Cardiac fibroblast (primary cell): ENCODE results near the gene PRSS21.

Experiments
- DNase-seq, 2 donors: peaks; one replicate each; pipeline versions ENCODE4 v3.0.0 to v3.0.0-alpha.2; 2010; ENCODE audit warnings: low read depth in 2 of 2
- H3K4me3 ChIP-seq, 2 donors: replicated peaks in 1 of 2; 1 replicate in 1 of 2; 2 replicates in 1 of 2; pipeline ENCODE4 v1.5.1; 2011; ENCODE audit warnings: low read depth in 2 of 2, low read length in 2 of 2, mild to moderate bottlenecking in 2 of 2, moderate library complexity in 1 of 2
- TF ChIP-seq, protein P1 (sequence below): IDR thresholded peaks from one replicate; pipeline ENCODE4 v1.5.1; 2011; ENCODE audit warnings: low read depth, mild to moderate bottlenecking, low read length, inconsistent platforms

Gene PRSS21

DNA sequence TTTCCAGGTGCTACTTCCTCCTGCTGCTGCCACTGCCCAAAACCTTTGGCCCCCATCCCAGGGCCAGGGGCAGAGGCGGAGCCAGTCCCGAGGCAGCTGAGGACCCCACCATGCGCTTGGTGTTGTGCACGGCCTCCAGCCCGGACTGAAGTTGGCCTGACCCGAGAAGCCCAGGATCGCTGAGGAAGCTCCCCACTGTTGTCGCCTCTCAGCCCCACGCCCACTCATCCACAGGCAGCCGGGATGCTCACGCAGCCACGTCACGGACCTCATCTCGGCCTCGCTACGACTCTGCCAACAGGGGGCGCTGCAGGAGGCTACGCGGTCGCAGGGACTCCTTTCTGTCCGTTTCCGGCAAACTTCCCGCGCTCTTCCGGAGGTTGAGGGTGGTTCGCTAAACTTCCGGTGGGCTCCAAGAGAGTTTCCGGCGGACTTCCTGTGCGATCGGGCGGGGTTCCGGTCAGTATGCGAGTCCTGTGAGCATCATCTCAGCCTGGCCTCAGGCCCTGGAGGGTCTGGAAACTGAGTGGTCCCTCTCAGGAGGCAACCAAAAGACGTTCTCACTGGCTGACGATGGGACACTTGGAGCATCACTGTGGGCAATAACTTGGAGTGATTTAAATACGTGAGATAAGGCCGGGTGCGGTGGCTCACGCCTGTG is 25.4 kb downstream of the PRSS21 start:
- TF ChIP-seq, protein P1, sequence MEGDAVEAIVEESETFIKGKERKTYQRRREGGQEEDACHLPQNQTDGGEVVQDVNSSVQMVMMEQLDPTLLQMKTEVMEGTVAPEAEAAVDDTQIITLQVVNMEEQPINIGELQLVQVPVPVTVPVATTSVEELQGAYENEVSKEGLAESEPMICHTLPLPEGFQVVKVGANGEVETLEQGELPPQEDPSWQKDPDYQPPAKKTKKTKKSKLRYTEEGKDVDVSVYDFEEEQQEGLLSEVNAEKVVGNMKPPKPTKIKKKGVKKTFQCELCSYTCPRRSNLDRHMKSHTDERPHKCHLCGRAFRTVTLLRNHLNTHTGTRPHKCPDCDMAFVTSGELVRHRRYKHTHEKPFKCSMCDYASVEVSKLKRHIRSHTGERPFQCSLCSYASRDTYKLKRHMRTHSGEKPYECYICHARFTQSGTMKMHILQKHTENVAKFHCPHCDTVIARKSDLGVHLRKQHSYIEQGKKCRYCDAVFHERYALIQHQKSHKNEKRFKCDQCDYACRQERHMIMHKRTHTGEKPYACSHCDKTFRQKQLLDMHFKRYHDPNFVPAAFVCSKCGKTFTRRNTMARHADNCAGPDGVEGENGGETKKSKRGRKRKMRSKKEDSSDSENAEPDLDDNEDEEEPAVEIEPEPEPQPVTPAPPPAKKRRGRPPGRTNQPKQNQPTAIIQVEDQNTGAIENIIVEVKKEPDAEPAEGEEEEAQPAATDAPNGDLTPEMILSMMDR: peak; percentile 50
- DNase-seq: peak; percentile 42 to 47
- H3K4me3 ChIP-seq: peak overlapping the region in 1 of 2 donors; percentile 14

DNA sequence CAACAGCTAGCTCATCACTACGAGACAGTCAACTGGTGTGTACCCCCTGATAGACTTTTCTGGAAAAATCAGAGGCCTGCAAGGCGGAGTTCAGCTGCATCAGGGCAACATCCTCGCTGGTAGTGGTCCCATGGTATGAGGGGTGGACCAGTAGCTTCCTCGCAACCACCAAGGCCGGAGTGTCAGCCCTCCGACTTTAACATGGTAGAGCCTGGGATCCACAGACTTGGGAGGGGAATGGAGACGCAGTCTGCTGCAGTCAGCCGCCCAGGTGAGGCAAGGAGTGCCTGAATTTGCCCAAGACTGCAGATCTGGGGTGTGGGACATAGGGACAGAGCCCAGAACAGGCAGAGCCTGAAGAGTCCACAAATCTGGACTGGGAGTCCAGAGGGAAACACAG is 26.5 kb downstream of the PRSS21 start:
- H3K4me3 ChIP-seq: no peak overlapping the region
- TF ChIP-seq, protein P1: no peak
- no peak for DNase-seq

DNA sequence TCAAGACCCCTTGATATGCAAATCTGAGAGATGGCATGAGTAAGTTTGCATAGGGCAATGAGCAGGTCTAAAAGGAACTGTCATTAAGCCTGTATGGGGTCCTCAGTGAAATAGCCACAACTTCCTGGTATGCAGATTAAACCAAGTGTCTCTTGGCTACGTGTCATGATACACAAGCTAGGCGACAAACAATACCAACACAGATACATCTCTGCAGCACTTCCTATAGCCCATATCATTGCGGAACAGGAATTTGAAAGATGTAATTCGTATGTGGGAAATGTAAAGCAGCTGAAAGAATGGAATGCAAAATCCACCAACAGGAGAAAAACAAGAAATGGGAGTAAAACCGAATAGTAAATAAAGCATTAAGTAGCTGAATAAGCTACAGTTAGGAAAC is 28.1 kb downstream of the PRSS21 start:
- no peak for DNase-seq
- H3K4me3 ChIP-seq: no peak overlapping the region
- TF ChIP-seq, protein P1: no peak

DNA sequence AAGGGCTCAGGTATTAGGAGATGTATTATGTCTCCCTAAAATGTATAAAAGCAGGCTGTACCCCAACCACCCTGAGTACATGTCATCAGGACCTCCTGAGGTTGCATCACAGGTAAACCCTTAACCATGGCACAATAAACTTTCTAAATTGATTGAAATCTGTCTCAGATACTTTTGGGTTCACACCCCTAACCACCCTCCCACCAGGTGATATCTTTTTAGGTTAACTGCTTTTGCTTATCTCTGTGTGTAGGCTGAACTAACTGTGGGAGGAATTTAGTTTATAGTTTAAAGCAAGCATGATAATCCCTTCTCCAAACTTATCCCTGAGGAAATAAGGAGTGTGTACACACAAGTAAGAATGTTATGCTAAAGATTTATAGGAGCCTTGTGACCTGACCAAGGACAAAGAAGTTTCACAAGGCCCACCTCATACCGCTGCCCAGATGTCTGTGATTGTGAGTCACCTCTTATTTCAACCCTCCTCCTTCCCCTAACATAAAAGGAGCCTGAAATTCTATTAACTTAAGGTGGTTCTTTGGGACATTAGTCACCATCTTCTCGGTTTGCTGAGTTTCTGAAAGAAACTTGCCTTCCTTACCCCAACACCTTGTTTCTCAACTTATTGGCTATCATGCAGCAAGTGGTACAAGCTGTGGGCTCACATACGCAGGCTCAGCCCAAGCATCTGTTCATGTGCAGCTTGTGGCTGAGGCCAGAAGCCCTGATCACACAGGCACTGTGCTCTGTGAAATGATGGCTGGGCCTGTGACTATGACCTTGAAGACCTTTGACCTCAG is 29.7 kb downstream of the PRSS21 start:
- peak; percentile 17 to 77 for DNase-seq
- H3K4me3 ChIP-seq: no peak overlapping the region
- TF ChIP-seq, protein P1: no peak

DNA sequence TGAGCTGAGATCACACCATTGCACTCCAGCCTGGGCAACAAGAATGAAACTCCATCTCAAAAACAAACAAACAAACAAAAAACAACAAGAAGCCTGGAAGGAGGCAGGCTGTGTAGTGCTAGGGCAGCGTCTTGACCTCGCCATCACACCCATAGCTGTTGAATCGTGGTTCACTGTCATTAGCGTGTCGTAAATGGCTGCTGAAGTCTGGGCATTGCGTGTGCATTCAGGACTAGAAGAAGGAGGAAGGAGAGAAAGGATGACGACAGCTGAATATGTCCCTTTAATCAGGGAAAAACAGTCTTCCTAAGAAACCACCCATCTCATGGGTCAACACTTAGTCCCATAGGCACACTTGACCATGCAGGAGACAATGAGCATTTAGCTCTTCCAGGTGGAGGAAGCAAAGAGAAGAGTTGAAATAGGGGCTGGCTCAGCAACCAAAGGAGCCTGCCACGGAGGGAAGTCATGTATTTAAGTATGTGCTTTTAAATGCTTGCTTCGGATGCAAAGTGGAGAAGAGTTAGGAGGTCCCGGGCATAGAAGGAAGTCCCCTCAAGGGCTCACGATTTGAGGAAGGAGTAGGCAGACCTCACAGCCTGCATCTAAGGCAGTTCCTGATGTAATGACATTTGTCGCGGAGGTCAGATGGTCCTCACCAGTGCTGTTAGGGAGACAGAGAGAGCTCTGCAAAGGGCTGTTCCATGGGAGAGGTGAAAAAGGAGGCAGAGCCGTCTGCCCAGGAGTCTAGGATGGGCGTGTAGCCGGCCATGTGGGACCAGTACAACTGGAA is 32.1 kb downstream of the PRSS21 start:
- DNase-seq: no peak
- TF ChIP-seq, protein P1: no peak
- no peak overlapping the region for H3K4me3 ChIP-seq

DNA sequence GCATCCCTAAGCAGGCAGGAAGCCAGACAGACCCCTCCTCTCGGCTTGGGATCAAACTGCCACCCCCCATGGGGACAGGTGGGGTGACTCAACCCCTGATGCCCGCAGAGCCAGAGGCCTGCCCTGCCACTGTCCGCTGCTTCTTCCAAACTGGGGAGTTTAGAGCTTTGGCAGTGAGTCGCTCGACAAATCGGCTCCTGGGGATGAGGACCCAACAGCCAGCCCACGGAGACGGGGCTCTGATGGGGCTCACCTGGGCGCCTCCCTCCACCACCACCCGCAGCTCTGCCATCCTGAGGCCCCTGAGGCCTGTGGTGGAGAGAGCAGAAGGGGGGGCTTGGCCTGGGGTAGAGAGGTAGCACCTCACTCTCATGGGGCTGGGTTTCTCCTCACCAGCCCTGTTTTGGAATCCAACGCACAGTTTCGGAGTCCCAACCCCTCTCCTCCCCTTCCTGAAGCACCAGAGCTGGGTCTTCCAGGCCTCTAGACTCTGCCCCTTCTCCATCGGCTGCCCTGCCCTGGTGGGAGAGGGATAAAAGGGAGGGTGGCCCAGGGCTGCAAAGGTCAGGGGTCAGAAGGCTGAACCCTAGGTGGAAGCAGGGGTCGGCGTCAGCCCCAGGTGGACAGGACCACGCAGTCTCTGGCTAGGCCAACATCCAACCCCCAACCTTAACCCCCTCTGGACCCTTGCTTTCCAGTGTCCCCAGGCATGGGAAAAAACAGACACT is 35.1 kb downstream of the PRSS21 start:
- no peak for DNase-seq
- H3K4me3 ChIP-seq: no peak overlapping the region
- TF ChIP-seq, protein P1: no peak
